ENCODE results near the gene PMP22.
A peak's percentile ranks its signal among the peaks of the same experiment; 100 is the strongest.

The PMP22 gene

GRCh38 chr17:15289285-15290183 lies 24.4 kb upstream of the PMP22 start:
- peak; percentile 57 for DNase-seq (ENCODE audit: low read depth)
- TF ChIP-seq, protein P1, sequence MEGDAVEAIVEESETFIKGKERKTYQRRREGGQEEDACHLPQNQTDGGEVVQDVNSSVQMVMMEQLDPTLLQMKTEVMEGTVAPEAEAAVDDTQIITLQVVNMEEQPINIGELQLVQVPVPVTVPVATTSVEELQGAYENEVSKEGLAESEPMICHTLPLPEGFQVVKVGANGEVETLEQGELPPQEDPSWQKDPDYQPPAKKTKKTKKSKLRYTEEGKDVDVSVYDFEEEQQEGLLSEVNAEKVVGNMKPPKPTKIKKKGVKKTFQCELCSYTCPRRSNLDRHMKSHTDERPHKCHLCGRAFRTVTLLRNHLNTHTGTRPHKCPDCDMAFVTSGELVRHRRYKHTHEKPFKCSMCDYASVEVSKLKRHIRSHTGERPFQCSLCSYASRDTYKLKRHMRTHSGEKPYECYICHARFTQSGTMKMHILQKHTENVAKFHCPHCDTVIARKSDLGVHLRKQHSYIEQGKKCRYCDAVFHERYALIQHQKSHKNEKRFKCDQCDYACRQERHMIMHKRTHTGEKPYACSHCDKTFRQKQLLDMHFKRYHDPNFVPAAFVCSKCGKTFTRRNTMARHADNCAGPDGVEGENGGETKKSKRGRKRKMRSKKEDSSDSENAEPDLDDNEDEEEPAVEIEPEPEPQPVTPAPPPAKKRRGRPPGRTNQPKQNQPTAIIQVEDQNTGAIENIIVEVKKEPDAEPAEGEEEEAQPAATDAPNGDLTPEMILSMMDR (IDR thresholded peaks at IDR 0.05; ENCODE audit: low read length, missing control alignments) = no peak
- no peak overlapping the region for H3K4me3 ChIP-seq (replicated peaks; ENCODE audit: low read depth, low read length)

GRCh38 chr17:15288859-15289258 lies 23.7 kb upstream of the PMP22 start:
- TF ChIP-seq, protein P1 (IDR thresholded peaks at IDR 0.05; ENCODE audit: low read length, missing control alignments) = no peak
- DNase-seq (ENCODE audit: low read depth) = no peak
- no peak overlapping the region for H3K4me3 ChIP-seq (replicated peaks; ENCODE audit: low read depth, low read length)

DNA sequence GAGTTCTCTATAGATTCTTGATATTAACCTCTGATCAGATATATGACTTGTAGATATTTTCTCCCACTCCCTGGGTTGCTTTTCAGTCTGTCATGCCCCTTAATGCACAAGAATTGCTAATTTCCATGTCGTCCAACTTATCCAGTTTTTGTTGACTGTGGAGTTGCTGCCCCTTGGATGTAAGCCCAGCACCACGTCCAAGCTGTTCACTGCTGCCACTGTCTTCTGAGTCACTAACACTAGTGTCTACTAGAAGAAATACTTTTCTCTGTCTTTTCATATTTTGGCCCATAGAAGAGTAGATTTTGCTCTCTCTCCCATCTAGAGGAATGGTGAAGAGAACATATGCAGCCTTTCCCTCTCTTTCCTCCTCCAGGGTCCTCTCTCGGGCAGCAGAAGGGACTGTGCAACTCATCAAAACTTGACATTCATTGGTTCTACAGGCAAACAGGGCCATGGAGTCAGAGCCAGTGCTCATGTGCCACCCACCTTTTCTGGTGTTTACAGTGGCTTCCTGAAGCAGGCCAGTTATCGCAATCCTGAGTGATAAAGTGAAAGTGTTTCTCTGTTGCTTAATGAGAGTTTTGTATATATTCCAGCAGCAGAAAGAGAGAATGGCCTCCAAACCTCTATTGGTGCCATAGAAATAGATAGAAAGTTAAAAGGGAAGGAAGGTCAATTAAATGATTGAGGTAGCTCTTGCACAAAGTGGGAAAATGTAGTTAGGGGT lies 22.6 kb upstream of the PMP22 start:
- TF ChIP-seq, protein P1 (IDR thresholded peaks at IDR 0.05; ENCODE audit: low read length, missing control alignments) = no peak
- no peak overlapping the region for H3K4me3 ChIP-seq (replicated peaks; ENCODE audit: low read depth, low read length)
- no peak for DNase-seq (ENCODE audit: low read depth)

- no peak overlapping the region for H3K4me3 ChIP-seq (replicated peaks; ENCODE audit: low read depth, low read length)
- TF ChIP-seq, protein P1 (IDR thresholded peaks at IDR 0.05; ENCODE audit: low read length, missing control alignments) = no peak
- DNase-seq (ENCODE audit: low read depth) = no peak
Observed at GRCh38 chr17:15285466-15285865, 20.3 kb upstream of the PMP22 start.

- H3K4me3 ChIP-seq (replicated peaks; ENCODE audit: low read depth, low read length) = no peak overlapping the region
- no peak for DNase-seq (ENCODE audit: low read depth)
- TF ChIP-seq, protein P1 (IDR thresholded peaks at IDR 0.05; ENCODE audit: low read length, missing control alignments) = no peak
Observed at GRCh38 chr17:15284537-15284936, 19.4 kb upstream of the PMP22 start.

DNA sequence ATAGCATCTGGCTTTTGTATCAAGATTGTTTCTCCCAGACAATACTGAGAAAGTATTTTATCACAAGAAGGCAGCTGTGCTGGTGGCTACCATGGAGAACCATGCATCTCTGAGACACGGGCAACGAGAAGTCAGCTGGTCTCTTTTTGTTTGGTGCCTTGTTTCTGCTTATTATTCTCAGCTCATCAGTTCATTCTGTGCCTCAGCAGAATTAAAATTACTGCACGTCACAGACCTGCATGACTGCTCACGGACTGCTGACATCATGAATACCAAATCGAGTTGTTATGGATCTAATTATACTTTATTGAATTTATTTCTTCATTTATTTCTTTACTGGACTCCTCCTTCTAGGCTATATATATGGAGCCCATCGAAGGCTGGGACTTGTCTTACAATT lies 19.0 kb upstream of the PMP22 start:
- no peak overlapping the region for H3K4me3 ChIP-seq (replicated peaks; ENCODE audit: low read depth, low read length)
- TF ChIP-seq, protein P1 (IDR thresholded peaks at IDR 0.05; ENCODE audit: low read length, missing control alignments) = no peak
- no peak for DNase-seq (ENCODE audit: low read depth)

Data from fibroblast of pulmonary artery (primary cell).